ENCODE measurements around the gene GRAP2. TPM values are rescaled to one million over a fixed set of nuclear protein-coding genes. Genes with fewer than 3 reads are reported as not detected.

Gene GRAP2
- total RNA-seq, 1 experiment from 2014 or later: 0.12 TPM

- no peaks in the 10 kb centered on the region for H3K4me1 Mint-ChIP-seq (ENCODE audit: insufficient read depth, unreplicated experiment)
- H3K27me3 Mint-ChIP-seq (ENCODE audit: insufficient read depth, unreplicated experiment): peaks cover 11% of the 10 kb centered on the region
- DNase-seq (ENCODE audit: unreplicated experiment): no peak
- no peaks in the 10 kb centered on the region for H3K9me3 Mint-ChIP-seq (ENCODE audit: unreplicated experiment)
- H3K27ac Mint-ChIP-seq (ENCODE audit: low read depth, unreplicated experiment): no peak overlapping the region
- TF ChIP-seq, protein P1, sequence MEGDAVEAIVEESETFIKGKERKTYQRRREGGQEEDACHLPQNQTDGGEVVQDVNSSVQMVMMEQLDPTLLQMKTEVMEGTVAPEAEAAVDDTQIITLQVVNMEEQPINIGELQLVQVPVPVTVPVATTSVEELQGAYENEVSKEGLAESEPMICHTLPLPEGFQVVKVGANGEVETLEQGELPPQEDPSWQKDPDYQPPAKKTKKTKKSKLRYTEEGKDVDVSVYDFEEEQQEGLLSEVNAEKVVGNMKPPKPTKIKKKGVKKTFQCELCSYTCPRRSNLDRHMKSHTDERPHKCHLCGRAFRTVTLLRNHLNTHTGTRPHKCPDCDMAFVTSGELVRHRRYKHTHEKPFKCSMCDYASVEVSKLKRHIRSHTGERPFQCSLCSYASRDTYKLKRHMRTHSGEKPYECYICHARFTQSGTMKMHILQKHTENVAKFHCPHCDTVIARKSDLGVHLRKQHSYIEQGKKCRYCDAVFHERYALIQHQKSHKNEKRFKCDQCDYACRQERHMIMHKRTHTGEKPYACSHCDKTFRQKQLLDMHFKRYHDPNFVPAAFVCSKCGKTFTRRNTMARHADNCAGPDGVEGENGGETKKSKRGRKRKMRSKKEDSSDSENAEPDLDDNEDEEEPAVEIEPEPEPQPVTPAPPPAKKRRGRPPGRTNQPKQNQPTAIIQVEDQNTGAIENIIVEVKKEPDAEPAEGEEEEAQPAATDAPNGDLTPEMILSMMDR (IDR thresholded peaks at IDR 0.05; ENCODE audit: unreplicated experiment): no peak
- intact Hi-C loops (cut with micrococcal nuclease): loop anchor here (5.0 kb wide), 1 partner anchor 399 kb away; no protein-coding TSS in a partner anchor
- ChIA-PET POLR2A (interaction anchor here (0.6 kb wide), 1 partner anchor 15 kb away, joined by 3 read pairs; no protein-coding TSS in a partner anchor), CTCF (no interaction called here)
- no peak overlapping the region for H3K4me3 Mint-ChIP-seq (ENCODE audit: unreplicated experiment)
- no peaks in the 10 kb centered on the region for H3K36me3 Mint-ChIP-seq (ENCODE audit: insufficient read depth, unreplicated experiment)
- no TSS peak for BruUV-seq (replicated peaks)
Measured at GRCh38 chr22:39940757-39941305, 39.9 kb downstream of the GRAP2 start.

DNA sequence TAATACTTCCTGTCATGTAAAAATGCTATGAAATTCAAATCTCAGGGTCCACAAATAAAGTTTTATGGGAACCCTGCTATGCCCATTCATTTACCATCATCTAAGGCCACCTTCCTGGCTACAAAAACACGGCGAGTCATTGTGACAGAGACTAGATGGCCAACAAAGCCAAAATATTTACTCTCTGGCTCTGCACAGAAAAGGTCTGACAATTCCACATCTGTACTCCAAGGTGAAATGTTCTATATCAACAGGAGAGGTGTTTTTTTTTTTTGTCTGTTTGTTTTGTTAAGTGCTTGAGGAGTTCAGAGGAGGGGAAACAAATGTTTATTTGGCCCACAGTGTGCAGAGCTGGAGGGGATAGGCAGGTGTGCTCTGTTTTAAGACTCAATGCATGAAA lies 40.7 kb downstream of the GRAP2 start:
- intact Hi-C loops (cut with micrococcal nuclease): loop anchor here (5.0 kb wide), 1 partner anchor 399 kb away; no protein-coding TSS in a partner anchor
- H3K27me3 Mint-ChIP-seq (ENCODE audit: insufficient read depth, unreplicated experiment): peaks cover 4% of the 10 kb centered on the region
- H3K4me3 Mint-ChIP-seq (ENCODE audit: unreplicated experiment): no peak overlapping the region
- POLR2A ChIA-PET: interaction anchor here (0.6 kb wide), 1 partner anchor 14 kb away, joined by 3 read pairs; no protein-coding TSS in a partner anchor
- no peaks in the 10 kb centered on the region for H3K9me3 Mint-ChIP-seq (ENCODE audit: unreplicated experiment)
- H3K27ac Mint-ChIP-seq (ENCODE audit: low read depth, unreplicated experiment): no peak overlapping the region
- CTCF ChIA-PET: interaction anchor here (1.9 kb wide), 1 partner anchor 83 kb away, joined by 10 read pairs; no protein-coding TSS in a partner anchor
- no peaks in the 10 kb centered on the region for H3K36me3 Mint-ChIP-seq (ENCODE audit: insufficient read depth, unreplicated experiment)
- no TSS peak for BruUV-seq (replicated peaks)
- no peak for DNase-seq (ENCODE audit: unreplicated experiment)
- no peaks in the 10 kb centered on the region for H3K4me1 Mint-ChIP-seq (ENCODE audit: insufficient read depth, unreplicated experiment)
- TF ChIP-seq, protein P1 (IDR thresholded peaks at IDR 0.05; ENCODE audit: unreplicated experiment): no peak

- Mint-ChIP-seq H3K4me1 (ENCODE audit: insufficient read depth, unreplicated experiment) (no peaks in the 10 kb centered on the region), H3K9me3 (ENCODE audit: unreplicated experiment) (no peaks in the 10 kb centered on the region), H3K27ac (ENCODE audit: low read depth, unreplicated experiment) (no peak overlapping the region), H3K27me3 (ENCODE audit: insufficient read depth, unreplicated experiment) (no peaks in the 10 kb centered on the region), H3K4me3 (ENCODE audit: unreplicated experiment) (no peak overlapping the region), H3K36me3 (ENCODE audit: insufficient read depth, unreplicated experiment) (no peaks in the 10 kb centered on the region)
- CTCF ChIA-PET: interaction anchor here (1.9 kb wide), 1 partner anchor 82 kb away, joined by 10 read pairs; no protein-coding TSS in a partner anchor
- BruUV-seq (replicated peaks): no TSS peak
- TF ChIP-seq, protein P1 (IDR thresholded peaks at IDR 0.05; ENCODE audit: unreplicated experiment): no peak
- intact Hi-C loops (cut with micrococcal nuclease): loop anchor here (5.0 kb wide), 1 partner anchor 400 kb away; no protein-coding TSS in a partner anchor
- POLR2A ChIA-PET: interaction anchor here (1.2 kb wide), 1 partner anchor 95 kb away, joined by 3 read pairs; no protein-coding TSS in a partner anchor
- DNase-seq (ENCODE audit: unreplicated experiment): no peak
Measured at GRCh38 chr22:39942439-39943230, 41.8 kb downstream of the GRAP2 start.

DNA sequence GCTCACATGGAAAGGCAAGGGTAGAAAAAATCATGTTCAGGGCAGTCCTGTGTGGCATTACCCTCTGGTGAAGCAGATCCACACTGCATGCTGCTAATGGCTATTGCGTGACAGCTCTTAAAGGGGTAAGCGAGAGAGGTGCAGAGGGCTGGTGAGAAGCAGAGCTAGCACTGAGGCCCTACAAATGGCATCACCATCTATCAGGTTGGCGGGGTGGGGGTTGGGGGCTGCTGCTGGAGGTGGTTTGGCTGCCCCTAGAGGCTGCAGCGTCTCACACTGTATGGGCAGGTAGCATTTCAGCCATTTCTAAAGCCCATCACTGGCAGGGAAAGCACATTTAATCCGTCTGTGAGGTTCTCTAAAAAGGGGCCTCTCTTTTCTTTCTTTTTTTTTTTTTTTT lies 42.5 kb downstream of the GRAP2 start:
- Mint-ChIP-seq H3K4me1 (ENCODE audit: insufficient read depth, unreplicated experiment) (no peaks in the 10 kb centered on the region), H3K27ac (ENCODE audit: low read depth, unreplicated experiment) (no peak overlapping the region), H3K4me3 (ENCODE audit: unreplicated experiment) (no peak overlapping the region), H3K9me3 (ENCODE audit: unreplicated experiment) (no peaks in the 10 kb centered on the region), H3K27me3 (ENCODE audit: insufficient read depth, unreplicated experiment) (no peaks in the 10 kb centered on the region), H3K36me3 (ENCODE audit: insufficient read depth, unreplicated experiment) (no peaks in the 10 kb centered on the region)
- no peak for DNase-seq (ENCODE audit: unreplicated experiment)
- TF ChIP-seq, protein P1 (IDR thresholded peaks at IDR 0.05; ENCODE audit: unreplicated experiment): no peak
- POLR2A ChIA-PET: interaction anchor here (0.7 kb wide), 1 partner anchor 85 kb away, joined by 4 read pairs; no protein-coding TSS in a partner anchor
- no TSS peak for BruUV-seq (replicated peaks)
- CTCF ChIA-PET: interaction anchor here (0.6 to 1.9 kb wide), 2 partner anchors 81 to 195 kb away, joined by 3 to 10 read pairs; no protein-coding TSS in a partner anchor
- intact Hi-C loops (cut with micrococcal nuclease): loop anchor here (5.0 kb wide), 1 partner anchor 401 kb away; no protein-coding TSS in a partner anchor
